GM19099 (cell line): Measurements from ENCODE around the gene DAB2IP.

ENCODE experiments used
- POLR2A ChIP-seq: IDR thresholded peaks from 3 replicates; pipeline ENCODE4 v1.6.1; 2011; ENCODE audit warnings: low read depth; ENCODE audit not compliant: insufficient read length; ENCODE audit errors: extremely low read depth

The DAB2IP gene

GRCh38 chr9:121785673-121786542 is 134.5 kb downstream of the DAB2IP start:
- no peak for TF ChIP-seq POLR2A

DNA sequence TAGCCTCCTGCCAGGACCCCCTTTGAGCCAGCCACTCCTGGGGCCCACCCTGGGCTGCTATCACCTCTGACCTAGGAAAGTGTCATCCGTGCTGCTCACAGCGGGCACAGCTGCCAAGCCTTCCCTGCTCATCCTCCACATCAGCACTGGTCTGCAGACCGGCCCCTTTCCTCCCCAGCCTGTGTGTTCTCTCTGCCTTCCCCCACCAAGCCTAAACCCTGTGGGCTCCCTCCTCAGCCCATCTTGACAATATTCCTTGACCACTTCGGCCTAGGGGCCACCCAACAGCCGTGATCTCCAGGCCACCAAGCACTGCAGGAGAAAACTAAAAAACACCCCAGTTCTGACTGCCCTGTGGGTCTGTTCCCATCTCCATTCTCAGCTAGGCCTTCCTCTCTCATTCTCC is 135.1 kb downstream of the DAB2IP start:
- no peak for TF ChIP-seq POLR2A

DNA sequence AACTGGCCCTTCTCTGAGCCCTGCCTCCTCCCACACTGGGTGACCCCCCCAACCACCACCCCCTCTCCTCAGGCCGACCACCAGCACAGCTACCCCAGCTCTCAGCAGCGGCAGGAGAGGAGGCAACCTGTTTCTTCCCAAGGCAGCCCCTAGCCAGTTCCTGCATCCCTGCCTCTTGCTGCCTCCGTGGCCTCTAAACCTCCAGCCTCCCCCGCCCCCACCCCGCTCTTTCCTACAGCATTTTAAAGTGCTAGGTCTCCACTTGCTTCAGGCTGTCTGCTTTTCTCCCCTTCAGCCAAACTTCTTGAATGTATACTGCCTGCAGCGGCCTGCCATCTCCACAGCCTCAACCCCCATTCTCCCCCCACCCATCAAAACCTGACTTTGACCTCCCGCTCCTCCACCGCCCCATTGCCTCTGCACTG is 135.6 kb downstream of the DAB2IP start:
- no peak for TF ChIP-seq POLR2A

- no peak for TF ChIP-seq POLR2A
Measured at GRCh38 chr9:121788686-121789366, 137.4 kb downstream of the DAB2IP start.

GRCh38 chr9:121790841-121791240 is 139.4 kb downstream of the DAB2IP start:
- TF ChIP-seq POLR2A = no peak

DNA sequence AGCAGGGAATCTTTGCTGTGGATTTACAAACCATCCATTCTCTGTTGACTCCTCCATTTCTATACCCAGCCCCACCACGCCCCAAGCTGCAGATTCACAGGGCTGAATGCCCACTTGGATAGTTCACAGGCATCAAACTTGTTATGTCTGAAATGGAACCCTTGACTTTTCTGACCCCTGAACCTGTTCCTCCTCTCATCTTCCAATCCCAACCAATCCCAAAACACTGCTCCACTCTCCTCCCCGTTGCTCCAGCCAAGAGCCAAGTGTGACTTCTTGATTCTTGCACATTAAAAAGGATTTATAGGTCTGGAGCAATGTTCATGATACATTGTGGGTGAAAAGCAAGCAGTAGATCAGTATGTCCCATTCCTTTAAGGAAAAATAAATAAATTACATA is 145.6 kb downstream of the DAB2IP start:
- no peak for TF ChIP-seq POLR2A

- no peak for TF ChIP-seq POLR2A
Measured at GRCh38 chr9:121798941-121799340, 147.5 kb downstream of the DAB2IP start.

GRCh38 chr9:121800376-121800775 is 148.9 kb downstream of the DAB2IP start:
- no peak for TF ChIP-seq POLR2A

GRCh38 chr9:121801579-121801978 is 150.1 kb downstream of the DAB2IP start:
- no peak for TF ChIP-seq POLR2A

GRCh38 chr9:121802753-121803152 is 151.3 kb downstream of the DAB2IP start:
- no peak for TF ChIP-seq POLR2A

- TF ChIP-seq POLR2A = no peak
Measured at GRCh38 chr9:121807069-121807822, 155.8 kb downstream of the DAB2IP start.

DNA sequence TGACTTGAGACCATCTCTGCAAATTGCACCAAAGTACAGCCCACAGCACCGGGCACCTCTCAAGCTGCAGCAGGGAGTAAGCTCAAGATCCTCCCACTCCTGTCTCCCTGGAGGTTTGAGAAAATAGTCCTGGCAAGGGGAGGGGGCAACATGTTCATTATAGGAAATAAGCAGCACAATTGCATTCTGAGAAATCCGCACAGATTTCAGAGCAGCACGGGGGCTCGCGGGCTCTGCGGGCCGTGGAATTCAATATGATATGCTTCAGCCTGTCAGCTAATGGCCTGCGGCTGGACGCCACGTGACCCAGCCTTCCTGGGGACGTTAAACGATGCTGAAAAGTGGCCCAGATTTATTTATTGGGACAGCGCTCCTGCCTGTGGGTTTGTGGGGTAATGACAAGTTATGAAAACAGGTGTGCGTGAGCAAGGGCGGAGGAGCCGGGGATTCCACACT is 156.4 kb downstream of the DAB2IP start:
- TF ChIP-seq POLR2A = no peak

- no peak for TF ChIP-seq POLR2A
Measured at GRCh38 chr9:121808781-121809180, 157.3 kb downstream of the DAB2IP start.

- no peak for TF ChIP-seq POLR2A
Measured at GRCh38 chr9:121809356-121810050, 158.1 kb downstream of the DAB2IP start.

DNA sequence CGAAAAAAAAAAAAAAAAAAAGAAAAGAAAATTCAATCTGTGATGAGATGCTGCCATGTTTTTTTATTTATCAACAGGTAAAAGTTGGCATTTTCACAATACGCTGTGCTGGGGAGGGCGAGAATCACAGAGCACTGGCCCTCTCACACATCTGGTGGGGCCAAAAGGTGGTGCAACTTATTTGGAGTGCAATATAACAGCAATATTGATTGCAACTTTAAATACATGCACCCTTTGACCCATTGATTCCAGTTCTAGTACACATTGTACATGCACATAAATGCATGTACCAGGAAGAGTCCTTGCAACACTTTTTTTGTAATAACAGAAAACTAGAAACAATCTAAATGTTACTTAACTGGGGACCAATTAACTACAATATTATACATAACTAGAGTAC is 159.1 kb downstream of the DAB2IP start:
- TF ChIP-seq POLR2A = no peak

DNA sequence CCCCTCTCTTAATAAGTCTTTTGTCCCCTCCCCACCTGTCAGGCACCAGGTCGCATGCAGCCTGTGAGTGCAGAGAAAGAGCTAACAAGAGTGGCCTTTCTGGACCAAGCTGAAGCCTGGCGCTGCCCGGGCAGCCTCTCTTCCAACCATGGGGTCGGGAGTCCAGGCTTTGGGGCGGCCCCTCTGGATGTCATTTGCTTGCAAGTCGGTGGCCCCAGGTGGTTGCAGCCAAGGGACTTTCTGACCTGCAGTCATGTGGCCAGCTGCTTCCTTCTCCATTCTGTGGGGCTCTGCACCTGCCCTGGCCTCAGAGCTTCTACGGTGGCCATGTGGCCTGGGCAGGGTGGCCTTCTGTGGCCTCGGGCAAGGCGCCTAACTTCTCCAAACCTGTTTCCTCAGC is 159.7 kb downstream of the DAB2IP start:
- no peak for TF ChIP-seq POLR2A

GRCh38 chr9:121811751-121812150 is 160.3 kb downstream of the DAB2IP start:
- TF ChIP-seq POLR2A = no peak
